Measurements from ENCODE around the gene CCDC80.

CCDC80 gene

GRCh38 chr3:112633757-112634156 lies 7.2 kb downstream of the CCDC80 start:
- H3K4me3 ChIP-seq = no peak overlapping the region
- DNase-seq (ENCODE audit: low spot score) = no peak
- H3K27ac ChIP-seq = peak overlapping the region; percentile 54 to 79
- TF ChIP-seq CTCF (IDR thresholded peaks at IDR 0.05) = no peak

GRCh38 chr3:112633191-112633590 lies 7.8 kb downstream of the CCDC80 start:
- TF ChIP-seq CTCF (IDR thresholded peaks at IDR 0.05) = no peak
- H3K27ac ChIP-seq = peak overlapping the region; percentile 30 to 54
- no peak for DNase-seq (ENCODE audit: low spot score)
- peak overlapping the region; percentile 7 for H3K4me3 ChIP-seq

- H3K27ac ChIP-seq = peak overlapping the region; percentile 22 to 54
- no peak for TF ChIP-seq CTCF (IDR thresholded peaks at IDR 0.05)
- H3K4me3 ChIP-seq = peak overlapping the region; percentile 7
- no peak for DNase-seq (ENCODE audit: low spot score)
These were observed 8.3 kb downstream of the CCDC80 start for GRCh38 chr3:112632596-112632995.

GRCh38 chr3:112631257-112631656 lies 9.7 kb downstream of the CCDC80 start:
- H3K4me3 ChIP-seq = no peak overlapping the region
- no peak for TF ChIP-seq CTCF (IDR thresholded peaks at IDR 0.05)
- DNase-seq (ENCODE audit: low spot score) = no peak
- no peak overlapping the region for H3K27ac ChIP-seq

DNA sequence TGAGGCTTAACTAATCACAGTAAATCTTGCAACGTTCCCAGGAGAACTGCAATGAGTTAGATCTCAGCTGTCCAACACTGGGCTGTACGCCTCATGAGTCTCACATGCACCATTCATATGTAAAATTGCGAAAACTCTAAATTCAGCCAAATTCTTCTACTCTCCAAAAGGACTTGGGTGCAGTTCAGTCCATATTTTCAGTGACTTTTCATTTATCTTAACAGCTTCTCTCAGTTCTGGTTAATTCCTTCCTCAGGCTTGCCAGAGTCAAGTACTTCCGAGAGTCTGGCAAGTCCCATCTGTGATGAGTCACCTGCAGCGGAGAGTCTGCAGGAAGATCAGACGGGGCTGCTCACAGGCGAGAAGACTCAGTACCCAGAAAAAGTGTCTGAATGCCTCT lies 11.5 kb downstream of the CCDC80 start:
- TF ChIP-seq CTCF (IDR thresholded peaks at IDR 0.05) = no peak
- Histone ChIP-seq H3K27ac (peak overlapping the region in 1 of 2 donors; percentile 45), H3K4me3 (no peak overlapping the region)
- DNase-seq (ENCODE audit: low spot score) = no peak

DNA sequence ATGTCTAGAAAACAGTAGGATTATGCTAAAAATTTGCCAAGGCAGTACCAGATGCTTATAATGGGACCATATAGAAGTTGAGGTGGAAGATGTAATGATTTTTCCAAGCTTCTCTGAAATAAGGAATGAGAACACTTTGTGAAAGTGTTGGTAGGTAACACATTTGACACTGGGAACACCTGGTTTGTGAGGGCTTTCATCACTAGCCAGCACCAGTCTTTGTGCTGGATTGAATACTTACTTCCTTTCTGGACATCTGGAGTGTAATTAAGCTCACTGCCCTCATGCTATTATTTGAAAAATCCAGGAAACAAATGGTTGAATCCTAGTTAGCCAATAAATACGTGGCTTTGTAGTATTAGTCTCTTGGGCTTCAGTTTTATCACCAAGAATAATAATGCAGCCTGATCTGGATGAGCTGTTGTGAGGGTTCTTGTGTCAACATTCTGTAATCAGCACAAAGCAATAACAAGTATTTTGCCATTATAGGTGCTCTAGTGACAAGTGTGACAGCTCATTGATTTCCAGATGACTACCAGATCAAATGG lies 12.9 kb downstream of the CCDC80 start:
- Histone ChIP-seq H3K27ac (peak overlapping the region; percentile 0 to 37), H3K4me3 (no peak overlapping the region)
- DNase-seq (ENCODE audit: low spot score) = no peak
- TF ChIP-seq CTCF (IDR thresholded peaks at IDR 0.05) = no peak

- TF ChIP-seq CTCF (IDR thresholded peaks at IDR 0.05) = no peak
- no peak overlapping the region for H3K4me3 ChIP-seq
- DNase-seq (ENCODE audit: low spot score) = no peak
- peak overlapping the region; percentile 27 to 37 for H3K27ac ChIP-seq
These were observed 13.5 kb downstream of the CCDC80 start for GRCh38 chr3:112627419-112627818.
